ENCODE measurements around the gene ZNF208.

ZNF208 gene

GRCh38 chr19:21940684-21941083, 70.1 kb downstream of the ZNF208 start:
- TF ChIP-seq CTCF (IDR thresholded peaks at IDR 0.05; ENCODE audit: insufficient read depth, low read length, missing control alignments): no peak
- DNase-seq (ENCODE audit: low read depth, low spot score): no peak
- ChIA-PET CTCF (interaction anchor here (0.6 kb wide), 1 partner anchor 1460 kb away, joined by 3 read pairs; no protein-coding TSS in a partner anchor), POLR2A (no interaction called here)
- no peak overlapping the region for H3K4me3 ChIP-seq (ENCODE audit: low read depth, low read length)

GRCh38 chr19:21934593-21934992, 76.2 kb downstream of the ZNF208 start:
- no peak for DNase-seq (ENCODE audit: low read depth, low spot score)
- ChIA-PET CTCF (no interaction called here), POLR2A (no interaction called here)
- no peak overlapping the region for H3K4me3 ChIP-seq (ENCODE audit: low read depth, low read length)
- no peak for TF ChIP-seq CTCF (IDR thresholded peaks at IDR 0.05; ENCODE audit: insufficient read depth, low read length, missing control alignments)

GRCh38 chr19:21934131-21934530, 76.6 kb downstream of the ZNF208 start:
- no peak for TF ChIP-seq CTCF (IDR thresholded peaks at IDR 0.05; ENCODE audit: insufficient read depth, low read length, missing control alignments)
- H3K4me3 ChIP-seq (ENCODE audit: low read depth, low read length): no peak overlapping the region
- ChIA-PET POLR2A (no interaction called here), CTCF (no interaction called here)
- DNase-seq (ENCODE audit: low read depth, low spot score): no peak

GRCh38 chr19:21922276-21922675, 88.5 kb downstream of the ZNF208 start:
- no peak for TF ChIP-seq CTCF (IDR thresholded peaks at IDR 0.05; ENCODE audit: insufficient read depth, low read length, missing control alignments)
- CTCF ChIA-PET: no interaction called here

GRCh38 chr19:21921691-21922180, 89.0 kb downstream of the ZNF208 start:
- no peak overlapping the region for H3K4me3 ChIP-seq (ENCODE audit: low read depth, low read length)
- no peak for TF ChIP-seq CTCF (IDR thresholded peaks at IDR 0.05; ENCODE audit: insufficient read depth, low read length, missing control alignments)
- CTCF ChIA-PET: no interaction called here
- POLR2A ChIA-PET: no interaction called here
- DNase-seq (ENCODE audit: low read depth, low spot score): no peak

More at GRCh38 chr19:21922276-21922675, 88.5 kb downstream of the ZNF208 start:
- DNase-seq (ENCODE audit: low read depth, low spot score): no peak
- POLR2A ChIA-PET: no interaction called here
- no peak overlapping the region for H3K4me3 ChIP-seq (ENCODE audit: low read depth, low read length)

GRCh38 chr19:21915411-21915810, 95.3 kb downstream of the ZNF208 start:
- DNase-seq (ENCODE audit: low read depth, low spot score): no peak
- ChIA-PET CTCF (no interaction called here), POLR2A (no interaction called here)

More at GRCh38 chr19:21915411-21915810, 95.3 kb downstream of the ZNF208 start:
- no peak overlapping the region for H3K4me3 ChIP-seq (ENCODE audit: low read depth, low read length)
- no peak for TF ChIP-seq CTCF (IDR thresholded peaks at IDR 0.05; ENCODE audit: insufficient read depth, low read length, missing control alignments)
